H1 (cell line): Measurements from ENCODE around the gene CARM1.

Experiments
- RXRA ChIP-seq: IDR thresholded peaks from 2 replicates; pipeline ENCODE4 v1.6.1; 2011; ENCODE audit warnings: low read depth, mild to moderate bottlenecking, low read length, moderate library complexity; ENCODE audit not compliant: insufficient read depth
- SIX5 ChIP-seq: IDR thresholded peaks from 2 replicates; pipeline ENCODE4 v1.6.1; 2011; ENCODE audit warnings: mild to moderate bottlenecking, low read depth, low read length
- TF ChIP-seq, protein P1 (sequence below), 3 experiments: IDR thresholded peaks; 1 replicate in 2 of 3; 2 replicates in 1 of 3; pipeline versions ENCODE4 v1.5.1 to v1.6.1; 2011; ENCODE audit warnings: low read length in 3 of 3, mild to moderate bottlenecking in 3 of 3, inconsistent platforms in 2 of 3, low read depth in 1 of 3, moderate library complexity in 1 of 3; ENCODE audit not compliant: insufficient read depth in 1 of 3; ENCODE audit errors: control extremely low read depth in 1 of 3

DNA sequence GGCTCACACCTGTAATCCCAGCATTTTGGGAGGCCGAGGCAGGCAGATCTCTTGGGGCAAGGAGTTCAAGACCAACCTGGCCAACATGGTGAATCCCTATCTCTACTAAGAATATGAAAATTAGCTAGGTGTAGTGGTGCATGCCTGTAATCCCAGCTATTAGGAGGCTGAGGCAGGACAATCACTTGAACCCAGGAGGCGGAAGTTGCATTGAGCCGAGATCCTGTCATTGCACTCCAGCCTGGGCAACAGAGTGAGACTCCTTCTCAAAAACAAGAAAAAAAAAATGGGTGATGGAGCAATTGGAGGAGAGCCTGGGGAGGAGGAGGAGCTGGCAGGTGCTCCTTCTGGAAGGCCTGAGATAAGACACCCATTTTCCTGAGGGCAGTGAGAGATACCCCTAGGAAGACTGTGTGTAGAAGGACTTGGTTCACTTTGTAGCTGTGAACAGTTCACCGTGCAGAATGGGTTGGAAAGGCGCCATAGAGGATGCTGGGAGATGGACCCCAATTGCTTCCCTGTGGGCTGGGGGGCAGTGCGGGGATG is 8.7 kb upstream of the CARM1 start:
- no peak for TF ChIP-seq SIX5
- TF ChIP-seq, protein P1, sequence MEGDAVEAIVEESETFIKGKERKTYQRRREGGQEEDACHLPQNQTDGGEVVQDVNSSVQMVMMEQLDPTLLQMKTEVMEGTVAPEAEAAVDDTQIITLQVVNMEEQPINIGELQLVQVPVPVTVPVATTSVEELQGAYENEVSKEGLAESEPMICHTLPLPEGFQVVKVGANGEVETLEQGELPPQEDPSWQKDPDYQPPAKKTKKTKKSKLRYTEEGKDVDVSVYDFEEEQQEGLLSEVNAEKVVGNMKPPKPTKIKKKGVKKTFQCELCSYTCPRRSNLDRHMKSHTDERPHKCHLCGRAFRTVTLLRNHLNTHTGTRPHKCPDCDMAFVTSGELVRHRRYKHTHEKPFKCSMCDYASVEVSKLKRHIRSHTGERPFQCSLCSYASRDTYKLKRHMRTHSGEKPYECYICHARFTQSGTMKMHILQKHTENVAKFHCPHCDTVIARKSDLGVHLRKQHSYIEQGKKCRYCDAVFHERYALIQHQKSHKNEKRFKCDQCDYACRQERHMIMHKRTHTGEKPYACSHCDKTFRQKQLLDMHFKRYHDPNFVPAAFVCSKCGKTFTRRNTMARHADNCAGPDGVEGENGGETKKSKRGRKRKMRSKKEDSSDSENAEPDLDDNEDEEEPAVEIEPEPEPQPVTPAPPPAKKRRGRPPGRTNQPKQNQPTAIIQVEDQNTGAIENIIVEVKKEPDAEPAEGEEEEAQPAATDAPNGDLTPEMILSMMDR (IDR thresholded peaks at IDR 0.05; ENCODE audit: control extremely low read depth in 1 of 3, insufficient read depth in 1 of 3, low read depth in 1 of 3, low read length in 3 of 3), result no peak
- no peak for TF ChIP-seq RXRA
